Measurements from ENCODE around the gene CCNO.
A peak's percentile ranks its signal among the peaks of the same experiment; 100 is the strongest.

GRCh38 chr5:55231029-55231918 lies 2.1 kb downstream of the CCNO start:
- TF ChIP-seq CTCF (IDR thresholded peaks at IDR 0.05; ENCODE audit: insufficient read depth, low read depth, low read length) (no peak), EZH2 (IDR thresholded peaks at IDR 0.05; ENCODE audit: insufficient read depth, low read length) (peak; percentile 75)

Data from astrocyte (in vitro differentiated cells and primary cell).